ENCODE measurements around the gene TMEM245. TPM values are rescaled to one million over a fixed set of nuclear protein-coding genes. Genes with fewer than 3 reads are reported as not detected.
A peak's percentile ranks its signal among the peaks of the same experiment; 100 is the strongest.

TMEM245 gene
- total RNA-seq, 1 donor from 2014 or later, result 92.1 TPM

GRCh38 chr9:109016132-109016531 is 103.6 kb downstream of the TMEM245 start:
- H3K27ac ChIP-seq, result no peak overlapping the region
- peaks cover 14% of the 10 kb centered on the region for H3K36me3 ChIP-seq
- H3K4me1 ChIP-seq, result peaks cover 38% of the 10 kb centered on the region
- H3K9me3 ChIP-seq, result no peaks in the 10 kb centered on the region
- intact Hi-C loops (cut with DNase I), result no loop called here
- H3K27me3 ChIP-seq, result no peaks in the 10 kb centered on the region
- TF ChIP-seq CTCF (IDR thresholded peaks at IDR 0.05), result no peak
- DNase-seq, result no peak
- no peak overlapping the region for H3K4me3 ChIP-seq
- ATAC-seq, result no peak

- H3K4me1 ChIP-seq, result peaks cover 49% of the 10 kb centered on the region
- H3K27me3 ChIP-seq, result no peaks in the 10 kb centered on the region
- intact Hi-C loops (cut with DNase I), result no loop called here
- peak overlapping the region; percentile 89 for H3K27ac ChIP-seq
- peaks cover 3% of the 10 kb centered on the region for H3K36me3 ChIP-seq
- no peak for TF ChIP-seq CTCF (IDR thresholded peaks at IDR 0.05)
- H3K9me3 ChIP-seq, result no peaks in the 10 kb centered on the region
- ATAC-seq (no peak), DNase-seq (no peak)
- no peak overlapping the region for H3K4me3 ChIP-seq
Measured at GRCh38 chr9:109014608-109015280, 105.0 kb downstream of the TMEM245 start.

GRCh38 chr9:109013679-109014607 is 105.8 kb downstream of the TMEM245 start:
- no peak for TF ChIP-seq CTCF (IDR thresholded peaks at IDR 0.05)
- Histone ChIP-seq H3K27me3 (no peaks in the 10 kb centered on the region), H3K27ac (peak overlapping the region; percentile 89), H3K4me3 (peak overlapping the region; percentile 80), H3K9me3 (no peaks in the 10 kb centered on the region), H3K36me3 (no peaks in the 10 kb centered on the region), H3K4me1 (peaks cover 51% of the 10 kb centered on the region)
- intact Hi-C loops (cut with DNase I), result no loop called here
- DNase-seq (peak; percentile 65), ATAC-seq (no peak)

GRCh38 chr9:109012876-109013678 is 106.7 kb downstream of the TMEM245 start, which contains the start of gene CTNNAL1:
CTNNAL1 (minus strand) TSS chr9:109013499; CDS start chr9:109013442, 57 bp downstream.
- ATAC-seq, result peak; percentile 98
- no peak for TF ChIP-seq CTCF (IDR thresholded peaks at IDR 0.05)
- Histone ChIP-seq H3K4me3 (peak within 1 kb of the TSS; percentile 80), H3K27ac (peak within 1 kb of the TSS; percentile 89), H3K4me1 (peaks cover 51% of the 10 kb centered on the region), H3K36me3 (no peaks in the 10 kb centered on the region), H3K9me3 (no peaks in the 10 kb centered on the region), H3K27me3 (no peaks in the 10 kb centered on the region)
- peak; percentile 97 for DNase-seq
- intact Hi-C loops (cut with DNase I), result no loop called here

Data from upper lobe of right lung (tissue), 1 donor.